ENCODE data around the gene ICAM5.

DNA sequence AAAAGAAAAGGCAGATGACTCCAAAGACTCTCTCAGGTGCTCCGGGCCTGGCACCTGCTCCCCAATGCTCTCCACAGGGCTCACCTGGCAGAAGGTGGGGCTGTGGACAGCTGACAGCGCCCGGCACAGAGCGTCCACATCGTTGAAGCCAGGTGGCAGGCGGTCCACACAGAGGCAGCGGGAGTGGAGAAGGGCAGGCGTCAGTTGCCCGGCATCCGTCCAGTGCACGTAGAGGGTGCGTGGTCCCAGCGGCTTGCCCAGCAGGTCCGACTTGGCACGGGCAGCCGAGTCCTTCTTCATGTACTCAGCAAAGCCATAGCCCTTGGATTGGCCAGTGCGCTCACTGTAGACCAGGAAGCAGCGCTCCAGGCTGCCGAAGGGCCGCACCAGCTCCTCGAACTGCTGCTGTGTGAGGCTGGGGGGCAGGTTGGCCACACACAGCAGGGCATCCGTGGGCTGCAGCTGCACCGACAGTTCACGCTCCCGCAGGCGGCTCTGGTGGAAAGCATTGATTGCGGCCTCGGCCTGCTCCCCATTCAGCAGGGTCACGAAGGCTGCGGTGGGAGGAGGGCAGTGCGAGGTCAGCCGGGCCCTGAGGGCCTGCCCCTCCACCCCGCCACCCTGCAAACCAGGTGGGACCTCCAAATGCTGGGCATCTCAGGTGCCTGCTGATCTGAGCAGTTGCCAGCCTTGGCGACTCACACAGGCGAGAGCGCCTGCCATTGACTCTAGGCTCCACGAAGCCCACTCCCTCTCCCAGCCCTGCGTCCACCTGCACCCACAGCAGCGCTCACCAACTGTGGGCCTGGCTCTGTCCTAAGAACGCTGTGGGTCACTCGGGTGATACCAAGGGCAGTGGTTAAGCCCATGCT is 39.0 kb downstream of the ICAM5 start:
- TF ChIP-seq, protein P1, sequence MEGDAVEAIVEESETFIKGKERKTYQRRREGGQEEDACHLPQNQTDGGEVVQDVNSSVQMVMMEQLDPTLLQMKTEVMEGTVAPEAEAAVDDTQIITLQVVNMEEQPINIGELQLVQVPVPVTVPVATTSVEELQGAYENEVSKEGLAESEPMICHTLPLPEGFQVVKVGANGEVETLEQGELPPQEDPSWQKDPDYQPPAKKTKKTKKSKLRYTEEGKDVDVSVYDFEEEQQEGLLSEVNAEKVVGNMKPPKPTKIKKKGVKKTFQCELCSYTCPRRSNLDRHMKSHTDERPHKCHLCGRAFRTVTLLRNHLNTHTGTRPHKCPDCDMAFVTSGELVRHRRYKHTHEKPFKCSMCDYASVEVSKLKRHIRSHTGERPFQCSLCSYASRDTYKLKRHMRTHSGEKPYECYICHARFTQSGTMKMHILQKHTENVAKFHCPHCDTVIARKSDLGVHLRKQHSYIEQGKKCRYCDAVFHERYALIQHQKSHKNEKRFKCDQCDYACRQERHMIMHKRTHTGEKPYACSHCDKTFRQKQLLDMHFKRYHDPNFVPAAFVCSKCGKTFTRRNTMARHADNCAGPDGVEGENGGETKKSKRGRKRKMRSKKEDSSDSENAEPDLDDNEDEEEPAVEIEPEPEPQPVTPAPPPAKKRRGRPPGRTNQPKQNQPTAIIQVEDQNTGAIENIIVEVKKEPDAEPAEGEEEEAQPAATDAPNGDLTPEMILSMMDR (conservative IDR thresholded peaks at IDR 0.05 in 1 of 2, IDR thresholded peaks at IDR 0.05 in 1 of 2; ENCODE audit: extremely low read depth in 1 of 2, insufficient read depth in 1 of 2, low read depth in 1 of 2, low read length in 2 of 2): no peak
- TF ChIP-seq EZH2 (IDR thresholded peaks at IDR 0.05; ENCODE audit: borderline replicate concordance, low read length): no peak
